ENCODE results near the gene PI4KB.

DNA sequence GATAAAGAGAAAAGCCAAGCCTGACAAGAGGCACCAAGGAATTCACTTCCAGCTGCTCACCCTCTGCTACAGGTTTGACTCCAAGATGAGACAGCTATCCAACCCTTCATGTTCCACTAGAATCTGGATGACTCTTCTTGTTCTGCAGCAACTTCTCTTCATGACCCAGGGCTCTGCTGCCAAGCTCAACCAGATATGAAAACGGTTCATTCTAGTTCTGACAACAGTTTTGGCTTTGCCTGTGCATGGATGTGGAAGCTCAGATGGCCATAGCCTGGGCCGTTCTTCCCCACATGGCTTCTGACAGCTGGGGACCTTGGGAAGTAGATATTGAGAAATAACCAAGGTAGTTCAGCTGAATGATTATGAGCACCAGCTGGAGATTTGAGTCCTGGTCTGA, 13.7 kb downstream of the PI4KB start:
- TF ChIP-seq EZH2phosphoT487 (IDR thresholded peaks at IDR 0.05; ENCODE audit: borderline replicate concordance, low read depth) (no peak), TEAD4 (IDR thresholded peaks at IDR 0.05; ENCODE audit: borderline replicate concordance, insufficient read depth) (no peak), EP300 (IDR thresholded peaks at IDR 0.05; ENCODE audit: borderline replicate concordance in 1 of 2, low read depth in 1 of 2, low read length in 1 of 2) (no peak), SIN3A (IDR thresholded peaks at IDR 0.05; ENCODE audit: borderline replicate concordance, low read depth, low read length) (no peak)
- TF ChIP-seq, protein P1, sequence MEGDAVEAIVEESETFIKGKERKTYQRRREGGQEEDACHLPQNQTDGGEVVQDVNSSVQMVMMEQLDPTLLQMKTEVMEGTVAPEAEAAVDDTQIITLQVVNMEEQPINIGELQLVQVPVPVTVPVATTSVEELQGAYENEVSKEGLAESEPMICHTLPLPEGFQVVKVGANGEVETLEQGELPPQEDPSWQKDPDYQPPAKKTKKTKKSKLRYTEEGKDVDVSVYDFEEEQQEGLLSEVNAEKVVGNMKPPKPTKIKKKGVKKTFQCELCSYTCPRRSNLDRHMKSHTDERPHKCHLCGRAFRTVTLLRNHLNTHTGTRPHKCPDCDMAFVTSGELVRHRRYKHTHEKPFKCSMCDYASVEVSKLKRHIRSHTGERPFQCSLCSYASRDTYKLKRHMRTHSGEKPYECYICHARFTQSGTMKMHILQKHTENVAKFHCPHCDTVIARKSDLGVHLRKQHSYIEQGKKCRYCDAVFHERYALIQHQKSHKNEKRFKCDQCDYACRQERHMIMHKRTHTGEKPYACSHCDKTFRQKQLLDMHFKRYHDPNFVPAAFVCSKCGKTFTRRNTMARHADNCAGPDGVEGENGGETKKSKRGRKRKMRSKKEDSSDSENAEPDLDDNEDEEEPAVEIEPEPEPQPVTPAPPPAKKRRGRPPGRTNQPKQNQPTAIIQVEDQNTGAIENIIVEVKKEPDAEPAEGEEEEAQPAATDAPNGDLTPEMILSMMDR (IDR thresholded peaks at IDR 0.05), result no peak
- TF ChIP-seq, protein P2, sequence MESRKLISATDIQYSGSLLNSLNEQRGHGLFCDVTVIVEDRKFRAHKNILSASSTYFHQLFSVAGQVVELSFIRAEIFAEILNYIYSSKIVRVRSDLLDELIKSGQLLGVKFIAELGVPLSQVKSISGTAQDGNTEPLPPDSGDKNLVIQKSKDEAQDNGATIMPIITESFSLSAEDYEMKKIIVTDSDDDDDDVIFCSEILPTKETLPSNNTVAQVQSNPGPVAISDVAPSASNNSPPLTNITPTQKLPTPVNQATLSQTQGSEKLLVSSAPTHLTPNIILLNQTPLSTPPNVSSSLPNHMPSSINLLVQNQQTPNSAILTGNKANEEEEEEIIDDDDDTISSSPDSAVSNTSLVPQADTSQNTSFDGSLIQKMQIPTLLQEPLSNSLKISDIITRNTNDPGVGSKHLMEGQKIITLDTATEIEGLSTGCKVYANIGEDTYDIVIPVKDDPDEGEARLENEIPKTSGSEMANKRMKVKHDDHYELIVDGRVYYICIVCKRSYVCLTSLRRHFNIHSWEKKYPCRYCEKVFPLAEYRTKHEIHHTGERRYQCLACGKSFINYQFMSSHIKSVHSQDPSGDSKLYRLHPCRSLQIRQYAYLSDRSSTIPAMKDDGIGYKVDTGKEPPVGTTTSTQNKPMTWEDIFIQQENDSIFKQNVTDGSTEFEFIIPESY (IDR thresholded peaks at IDR 0.05; ENCODE audit: borderline replicate concordance, low read depth), result no peak
